Measurements from ENCODE around the gene BRD9. TPM values are rescaled to one million over a fixed set of nuclear protein-coding genes. Genes with fewer than 3 reads are reported as not detected.
"Not testable (repeated sequence)": the region's sequence is repeated elsewhere in the genome, so short reads cannot be mapped to it uniquely, and the experiment has no call there.

Gene BRD9
- total RNA-seq, 1 experiment from 2014 or later, result 43.1 TPM

DNA sequence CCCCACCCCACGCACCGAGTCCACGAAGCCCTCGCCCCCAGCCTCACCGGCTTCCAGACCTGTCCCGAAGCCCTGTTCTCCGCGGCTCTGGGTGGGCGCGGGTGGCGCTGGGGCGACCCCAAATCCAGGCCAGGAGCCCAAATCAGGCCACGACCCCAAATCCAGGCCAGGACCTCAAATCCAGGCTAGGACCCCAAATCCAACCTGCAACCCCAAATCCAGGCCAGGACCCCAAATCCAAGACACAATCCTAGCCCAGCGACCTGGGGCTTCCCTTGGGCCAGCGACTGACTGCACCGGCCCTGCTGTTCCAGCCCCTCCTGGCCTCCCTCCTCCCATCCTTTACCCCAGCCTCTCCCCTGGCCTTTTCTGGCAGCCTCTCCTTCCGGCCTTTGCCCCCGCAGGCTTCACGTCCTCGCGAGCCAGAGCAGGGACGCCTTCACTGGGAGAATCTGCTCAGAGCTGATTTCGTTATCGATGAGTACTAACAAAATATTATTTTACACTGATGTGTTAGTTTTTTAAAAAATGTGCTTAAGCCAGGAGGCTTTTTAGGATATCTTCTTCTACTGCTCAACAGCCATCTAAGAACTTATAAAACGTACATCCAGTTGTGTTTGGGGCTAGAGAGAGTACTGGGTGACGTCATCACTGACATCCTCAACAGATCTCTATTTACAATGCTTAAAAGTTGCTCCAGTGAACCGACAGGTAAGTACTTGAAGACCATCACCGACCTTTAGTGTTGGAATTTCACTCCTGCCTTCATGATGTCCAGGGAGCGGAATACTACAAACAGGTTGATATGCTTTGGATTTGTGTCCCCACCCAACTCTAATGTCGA, 34.8 kb upstream of the BRD9 start:
- in situ Hi-C loops (cut with HindIII; ENCODE audit: low pct_unique_long_range_greater_than_20kb, low sequenced_read_pairs), result loop anchor here (25.0 kb wide), 1 partner anchor 235 kb away; no protein-coding TSS in a partner anchor
- DNase-seq (ENCODE audit: low read depth, low spot score), result no peak

DNA sequence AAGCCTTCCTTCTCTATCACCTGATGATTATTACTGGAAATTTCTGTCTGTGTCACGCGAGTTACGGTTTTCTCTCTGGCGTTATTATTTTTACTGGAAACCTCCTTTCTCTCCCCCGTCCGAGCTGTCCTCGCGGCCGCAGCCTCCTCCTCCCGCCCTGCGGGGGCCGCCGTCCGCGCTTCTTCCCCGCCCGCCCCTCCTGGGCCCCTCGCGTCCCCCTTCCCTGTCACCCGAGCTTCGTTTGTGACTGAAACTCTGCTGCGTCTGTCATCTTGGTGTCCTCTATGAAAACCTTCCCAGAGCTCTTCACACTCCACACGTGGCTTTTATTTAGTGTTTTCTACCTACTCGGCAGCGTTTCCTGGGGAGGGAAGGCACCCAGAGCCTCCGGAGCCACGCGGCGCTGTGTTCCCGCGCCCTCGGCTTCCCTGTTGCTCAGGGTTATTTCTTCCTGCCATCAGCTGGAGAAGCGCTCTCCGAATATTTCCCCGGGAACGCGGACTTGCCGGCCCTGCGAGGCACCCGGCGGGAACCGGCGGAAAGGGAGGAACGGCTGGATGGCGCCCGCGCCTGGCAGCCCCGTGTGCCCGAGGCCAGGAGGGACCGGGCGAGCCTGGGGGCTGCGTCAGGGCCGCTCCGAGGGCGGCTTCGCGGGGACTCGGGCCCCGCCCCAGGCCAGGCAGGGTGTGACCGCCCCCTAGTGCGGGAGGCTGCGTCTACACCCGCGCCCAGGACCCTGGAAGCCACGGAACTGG, 34.0 kb upstream of the BRD9 start:
- DNase-seq (ENCODE audit: low read depth, low spot score), result no peak
- in situ Hi-C loops (cut with HindIII; ENCODE audit: low pct_unique_long_range_greater_than_20kb, low sequenced_read_pairs), result loop anchor here (25.0 kb wide), 1 partner anchor 236 kb away; no protein-coding TSS in a partner anchor

DNA sequence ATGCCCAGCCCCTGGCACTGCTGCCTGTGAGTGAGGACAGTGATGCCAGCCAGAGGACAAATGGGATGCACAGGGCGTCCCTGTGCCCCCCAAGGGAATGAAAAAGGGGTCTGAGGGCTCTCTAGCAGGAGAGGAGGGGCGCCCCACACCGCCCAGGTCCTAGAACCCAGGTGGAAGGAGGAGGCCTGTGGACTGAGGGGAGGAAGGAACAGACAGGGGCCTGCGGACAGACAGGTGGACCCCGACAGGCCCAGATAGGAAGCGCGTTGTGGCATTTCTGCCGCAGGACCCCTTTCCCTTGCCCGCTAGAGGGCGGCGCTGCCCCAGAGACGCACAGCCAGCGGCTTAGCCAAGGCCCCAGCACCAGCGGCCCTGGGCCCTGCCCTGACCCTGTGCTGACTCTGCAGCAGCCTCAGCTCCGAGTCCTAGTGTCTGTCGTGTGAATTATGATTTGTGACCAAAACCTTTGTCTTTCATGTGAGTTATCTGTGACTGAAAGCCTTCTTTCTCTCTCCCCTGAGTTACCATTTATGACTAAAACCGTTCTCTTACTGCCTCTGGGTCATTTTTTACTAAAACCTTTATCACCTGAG, 30.8 kb upstream of the BRD9 start:
- in situ Hi-C loops (cut with HindIII; ENCODE audit: low pct_unique_long_range_greater_than_20kb, low sequenced_read_pairs), result no loop called here
- DNase-seq (ENCODE audit: low read depth, low spot score), result peak; percentile 92

DNA sequence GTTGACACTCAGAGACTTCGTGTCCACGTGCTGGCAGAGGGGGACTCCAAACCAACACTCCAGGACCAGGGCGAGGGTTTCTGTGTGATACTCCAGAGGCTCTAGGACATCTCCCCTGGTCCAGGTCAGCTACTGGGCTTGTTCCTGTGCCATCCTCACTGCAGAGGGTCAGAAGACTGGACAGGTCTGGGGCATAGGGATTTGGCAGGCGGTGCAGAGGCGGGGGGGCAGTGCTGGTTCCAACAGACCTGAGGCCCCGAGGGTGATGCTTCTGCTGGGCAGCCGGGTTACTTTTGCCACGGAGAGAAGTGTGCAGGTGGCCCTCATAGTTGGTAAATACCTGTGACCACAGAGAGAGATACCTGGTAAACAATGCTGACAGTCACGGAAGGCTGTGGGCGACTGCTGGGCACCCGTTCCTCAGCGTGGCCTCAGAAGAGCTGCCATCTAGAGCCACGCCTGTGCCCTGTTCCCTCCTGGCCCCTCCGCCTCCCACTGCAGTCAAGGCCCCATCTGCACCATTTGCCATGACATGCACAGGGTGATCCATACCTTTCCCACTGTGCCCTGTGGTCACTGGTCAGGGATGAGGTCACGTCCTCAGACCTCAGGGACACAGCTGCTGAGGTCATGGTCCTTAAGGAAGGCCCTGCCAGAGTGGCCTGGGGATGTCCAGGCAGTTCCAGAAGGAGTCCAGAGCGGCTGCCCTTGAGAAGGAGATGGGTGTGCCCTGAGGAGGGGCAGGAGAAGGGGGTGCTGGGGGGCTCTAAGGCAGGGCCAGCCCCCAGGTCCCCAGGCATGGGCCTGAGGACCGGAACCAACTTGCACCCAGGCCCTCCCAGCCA, 30.1 kb upstream of the BRD9 start:
- in situ Hi-C loops (cut with HindIII; ENCODE audit: low pct_unique_long_range_greater_than_20kb, low sequenced_read_pairs), result no loop called here
- DNase-seq (ENCODE audit: low read depth, low spot score), result no peak

DNA sequence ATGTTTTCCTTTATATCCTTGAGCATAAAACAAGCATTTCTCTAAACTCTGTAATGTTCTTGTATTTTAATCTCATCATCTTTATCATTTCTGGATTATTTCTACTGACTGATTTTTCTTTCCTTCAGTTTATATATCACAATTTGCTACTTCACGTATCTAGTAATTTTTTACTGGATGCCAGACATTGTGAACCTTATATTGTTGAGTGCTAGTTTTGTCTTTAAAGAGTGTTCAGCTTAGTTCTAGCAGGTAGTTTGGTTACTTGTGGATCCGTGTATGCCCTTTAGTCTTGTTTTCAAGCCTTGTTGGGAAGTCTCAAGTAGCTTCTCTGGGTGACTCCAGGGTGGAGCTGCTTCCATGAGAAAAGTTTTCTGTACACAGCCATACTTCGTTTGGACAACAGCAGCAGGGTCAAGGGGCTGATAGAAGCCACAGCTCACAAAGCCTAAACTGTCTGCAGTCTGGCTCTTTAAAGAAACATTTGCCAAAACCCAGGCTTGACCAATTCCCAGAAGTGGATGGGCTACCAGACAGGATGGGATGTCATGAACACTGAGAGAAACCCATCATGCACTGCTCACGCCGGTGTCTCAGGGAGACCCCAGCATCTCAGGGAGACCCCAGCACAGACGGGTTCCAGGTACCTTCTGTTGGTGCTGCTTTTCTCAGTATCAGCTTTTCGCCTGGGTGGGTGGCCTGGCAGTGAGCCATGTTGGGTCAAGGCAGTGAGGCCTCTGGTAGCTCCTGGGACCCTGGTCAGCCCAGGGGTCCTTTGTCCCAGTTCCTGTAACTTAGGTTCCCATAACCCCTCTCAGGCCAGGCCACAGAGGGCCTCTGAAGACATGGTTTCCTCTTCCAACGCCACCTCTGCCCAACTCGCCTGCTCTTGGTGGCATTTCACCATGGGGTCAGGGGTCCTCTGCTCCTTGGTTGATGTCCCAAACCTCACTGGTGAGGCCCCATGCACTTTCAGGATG, 29.1 kb upstream of the BRD9 start:
- in situ Hi-C loops (cut with HindIII; ENCODE audit: low pct_unique_long_range_greater_than_20kb, low sequenced_read_pairs), result no loop called here
- DNase-seq (ENCODE audit: low read depth, low spot score), result no peak

DNA sequence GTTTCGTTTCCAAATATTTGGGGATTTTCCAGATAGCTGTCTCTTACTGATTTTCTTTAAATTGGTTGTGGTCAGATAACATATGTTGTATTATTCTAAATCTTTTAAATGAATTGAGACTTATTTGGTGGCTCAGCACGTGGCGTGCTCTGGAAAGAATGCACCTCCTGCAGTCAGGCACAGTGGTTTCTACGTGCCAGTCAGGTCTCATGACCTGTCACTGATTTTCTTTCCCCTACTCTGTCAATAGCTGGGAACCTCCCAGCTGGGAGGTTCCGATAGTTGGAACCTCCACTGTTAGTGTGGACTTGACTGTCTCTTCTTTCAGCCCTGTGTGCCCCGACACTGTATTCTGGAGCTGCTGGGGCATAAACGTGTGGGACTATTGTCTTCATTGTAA, 27.7 kb upstream of the BRD9 start:
- peak; percentile 50 for DNase-seq (ENCODE audit: low read depth, low spot score)
- in situ Hi-C loops (cut with HindIII; ENCODE audit: low pct_unique_long_range_greater_than_20kb, low sequenced_read_pairs), result no loop called here

DNA sequence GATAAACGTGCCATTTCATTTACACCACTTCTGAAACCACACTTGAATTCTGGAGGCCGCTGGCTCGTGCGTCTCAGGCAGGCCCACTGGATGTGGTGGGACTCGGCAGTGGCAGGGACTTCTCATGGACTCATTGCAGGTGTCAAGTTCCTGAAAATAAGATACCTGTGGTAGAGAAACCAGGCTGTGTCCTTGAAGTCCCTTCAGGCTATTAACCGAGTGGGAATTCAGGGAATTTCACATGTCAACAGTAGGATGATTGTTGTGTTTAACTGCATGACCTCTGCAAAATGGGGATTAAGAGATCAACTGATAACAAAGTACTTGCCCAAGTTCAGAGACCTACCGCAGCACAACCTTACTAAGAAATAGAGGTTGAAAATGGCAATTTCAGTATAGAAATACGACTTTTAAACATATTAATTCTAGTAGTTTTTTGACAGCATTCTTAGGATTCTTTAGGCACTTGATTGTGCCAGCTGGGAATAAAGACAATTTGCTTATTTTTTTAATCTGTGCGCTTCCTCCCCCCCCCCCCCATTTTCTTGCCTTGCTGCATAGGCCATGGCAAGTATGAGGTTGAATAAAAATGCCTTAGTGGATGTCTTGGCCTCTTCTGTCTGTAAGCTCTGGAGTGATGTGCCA, 26.9 kb upstream of the BRD9 start:
- DNase-seq (ENCODE audit: low read depth, low spot score), result peak; percentile 91
- in situ Hi-C loops (cut with HindIII; ENCODE audit: low pct_unique_long_range_greater_than_20kb, low sequenced_read_pairs), result no loop called here

DNA sequence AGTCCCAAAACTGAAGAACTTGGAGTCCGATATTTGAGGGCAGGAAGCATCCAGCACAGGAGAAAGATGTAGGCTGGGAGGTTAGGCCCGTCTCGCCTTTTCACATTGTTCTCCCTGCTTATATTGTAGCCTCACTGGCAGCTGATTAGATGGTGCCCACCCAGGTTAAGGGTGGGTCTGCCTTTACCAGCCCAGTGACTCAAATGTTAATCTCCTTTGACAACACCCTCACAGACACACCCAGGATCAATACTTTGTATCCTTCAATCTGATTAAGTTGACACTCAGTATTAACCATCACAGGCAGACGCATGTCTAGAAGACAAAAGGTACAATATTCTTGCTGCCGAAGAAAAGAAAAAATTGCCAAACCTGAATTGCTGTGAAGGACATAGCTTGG, 26.1 kb upstream of the BRD9 start:
- in situ Hi-C loops (cut with HindIII; ENCODE audit: low pct_unique_long_range_greater_than_20kb, low sequenced_read_pairs); DNase-seq (ENCODE audit: low read depth, low spot score): not testable (repeated sequence)

DNA sequence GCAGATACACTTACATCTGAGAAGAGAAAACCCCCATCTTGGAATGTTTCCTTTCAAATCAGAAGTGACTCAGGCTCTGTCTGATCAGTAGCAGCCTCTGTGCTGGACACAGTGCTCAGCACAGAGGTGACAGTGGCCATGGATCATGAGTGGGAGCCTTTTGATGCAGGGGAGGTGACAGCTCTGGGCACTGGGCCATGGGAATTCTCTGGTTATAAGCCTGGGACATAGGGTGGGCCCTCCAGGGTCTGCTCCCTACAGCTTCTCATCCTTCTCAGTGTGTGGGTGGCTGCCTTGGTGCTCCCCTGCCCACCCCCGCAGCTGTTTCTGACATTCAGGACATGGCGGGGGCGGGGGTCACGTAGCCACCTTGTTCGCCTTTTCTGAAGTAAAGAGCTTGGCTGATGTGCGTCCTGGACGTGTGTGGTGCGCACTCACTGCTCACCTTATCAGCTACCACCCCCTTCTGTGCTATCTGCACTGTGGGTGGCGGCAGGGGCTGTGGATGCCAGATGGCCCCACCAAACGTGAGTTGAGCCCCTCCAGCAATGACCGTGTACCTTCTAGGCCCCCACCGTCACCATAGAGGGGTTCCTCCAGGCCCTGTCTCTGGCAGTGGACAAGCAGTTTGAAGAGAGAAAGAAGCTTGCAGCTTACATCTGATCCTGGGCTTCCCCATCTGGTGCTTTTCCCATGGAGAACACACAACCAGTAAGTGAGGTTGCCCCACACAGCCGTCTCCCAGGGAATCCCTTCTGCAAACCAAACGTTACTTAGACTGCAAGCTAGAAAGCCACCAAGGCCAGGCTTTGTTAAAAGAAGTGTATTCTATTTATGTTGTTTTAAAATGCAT, 24.1 kb upstream of the BRD9 start:
- in situ Hi-C loops (cut with HindIII; ENCODE audit: low pct_unique_long_range_greater_than_20kb, low sequenced_read_pairs), result no loop called here

DNA sequence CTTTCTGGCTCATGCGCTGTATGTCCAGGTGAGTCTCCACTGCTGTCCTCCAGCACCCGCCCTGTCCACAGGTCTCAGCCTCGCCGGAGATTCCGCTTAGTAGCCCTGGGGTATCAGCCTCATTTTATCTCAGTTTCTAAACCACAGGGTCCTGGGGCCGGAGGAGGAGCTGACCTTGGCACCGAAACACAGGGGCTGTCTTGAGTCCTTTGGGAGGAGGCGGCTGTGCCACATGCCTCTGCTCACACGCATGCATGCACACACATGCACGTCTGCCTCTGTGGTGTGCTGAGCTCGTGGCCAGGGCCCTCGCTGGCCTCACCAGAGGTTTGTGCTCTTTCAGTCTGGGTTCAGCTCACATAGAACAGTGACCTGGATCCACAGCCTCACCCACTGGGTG, 23.3 kb upstream of the BRD9 start:
- in situ Hi-C loops (cut with HindIII; ENCODE audit: low pct_unique_long_range_greater_than_20kb, low sequenced_read_pairs), result no loop called here
- no peak for DNase-seq (ENCODE audit: low read depth, low spot score)

More for the DNA sequence above, 24.1 kb upstream of the BRD9 start:
- no peak for DNase-seq (ENCODE audit: low read depth, low spot score)

DNA sequence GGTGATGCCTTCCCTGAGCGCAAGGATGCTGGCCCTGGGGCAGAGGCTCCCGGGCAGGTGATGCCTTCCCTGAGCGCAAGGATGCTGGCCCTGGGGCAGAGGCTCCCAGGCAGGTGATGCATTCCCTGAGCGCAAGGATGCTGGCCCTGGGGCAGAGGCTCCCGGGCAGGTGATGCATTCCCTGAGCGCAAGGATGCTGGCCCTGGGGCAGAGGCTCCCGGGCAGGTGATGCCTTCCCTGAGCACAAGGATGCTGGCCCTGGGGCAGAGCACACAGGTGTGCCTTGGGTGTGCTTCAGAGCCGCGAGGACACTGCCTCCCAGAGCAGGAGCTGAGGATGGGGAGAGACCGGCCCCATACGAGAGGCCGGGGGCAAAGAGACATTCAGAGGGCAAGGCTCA, 22.7 kb upstream of the BRD9 start:
- DNase-seq (ENCODE audit: low read depth, low spot score); in situ Hi-C loops (cut with HindIII; ENCODE audit: low pct_unique_long_range_greater_than_20kb, low sequenced_read_pairs): not testable (repeated sequence)

DNA sequence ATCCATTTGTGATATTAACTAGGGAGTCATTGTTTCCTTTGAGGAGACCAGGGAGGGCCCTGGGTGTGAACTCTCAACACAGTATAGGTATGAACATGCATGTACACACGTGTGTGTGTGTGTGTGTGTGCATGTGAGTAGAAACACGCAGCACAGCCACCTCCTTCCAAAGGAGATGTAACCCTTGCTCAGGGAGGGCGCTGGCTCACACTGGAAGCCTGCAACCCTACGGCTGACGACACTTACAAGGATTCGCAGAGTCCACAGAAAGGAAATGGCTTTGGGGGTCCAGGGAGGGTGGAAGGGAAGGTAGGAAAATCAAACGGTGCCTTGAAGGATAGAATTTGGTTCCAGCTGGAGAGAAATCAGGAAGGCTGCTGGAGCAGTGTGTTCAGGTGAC, 22.0 kb upstream of the BRD9 start:
- in situ Hi-C loops (cut with HindIII; ENCODE audit: low pct_unique_long_range_greater_than_20kb, low sequenced_read_pairs), result no loop called here
- no peak for DNase-seq (ENCODE audit: low read depth, low spot score)

DNA sequence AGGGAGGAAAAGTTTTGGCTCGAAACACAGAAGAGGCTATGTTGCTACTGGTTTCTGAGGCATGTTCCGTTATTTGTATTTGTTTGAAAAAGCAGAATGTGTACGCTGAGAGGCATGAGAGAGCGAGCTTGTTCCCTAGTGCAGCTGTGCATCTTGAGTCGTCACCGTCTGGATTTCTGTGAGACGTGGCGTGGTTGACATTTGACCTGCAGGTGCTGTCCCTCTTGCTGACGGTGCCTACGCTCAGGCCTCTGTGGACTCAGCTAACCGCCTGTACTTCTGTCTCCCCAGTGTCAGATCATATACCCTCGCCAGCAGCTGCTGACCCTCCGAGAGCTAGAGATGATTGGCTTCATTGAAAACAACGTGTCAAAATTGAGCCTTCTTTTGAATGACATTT, 21.6 kb upstream of the BRD9 start:
- in situ Hi-C loops (cut with HindIII; ENCODE audit: low pct_unique_long_range_greater_than_20kb, low sequenced_read_pairs), result no loop called here
- DNase-seq (ENCODE audit: low read depth, low spot score), result no peak

DNA sequence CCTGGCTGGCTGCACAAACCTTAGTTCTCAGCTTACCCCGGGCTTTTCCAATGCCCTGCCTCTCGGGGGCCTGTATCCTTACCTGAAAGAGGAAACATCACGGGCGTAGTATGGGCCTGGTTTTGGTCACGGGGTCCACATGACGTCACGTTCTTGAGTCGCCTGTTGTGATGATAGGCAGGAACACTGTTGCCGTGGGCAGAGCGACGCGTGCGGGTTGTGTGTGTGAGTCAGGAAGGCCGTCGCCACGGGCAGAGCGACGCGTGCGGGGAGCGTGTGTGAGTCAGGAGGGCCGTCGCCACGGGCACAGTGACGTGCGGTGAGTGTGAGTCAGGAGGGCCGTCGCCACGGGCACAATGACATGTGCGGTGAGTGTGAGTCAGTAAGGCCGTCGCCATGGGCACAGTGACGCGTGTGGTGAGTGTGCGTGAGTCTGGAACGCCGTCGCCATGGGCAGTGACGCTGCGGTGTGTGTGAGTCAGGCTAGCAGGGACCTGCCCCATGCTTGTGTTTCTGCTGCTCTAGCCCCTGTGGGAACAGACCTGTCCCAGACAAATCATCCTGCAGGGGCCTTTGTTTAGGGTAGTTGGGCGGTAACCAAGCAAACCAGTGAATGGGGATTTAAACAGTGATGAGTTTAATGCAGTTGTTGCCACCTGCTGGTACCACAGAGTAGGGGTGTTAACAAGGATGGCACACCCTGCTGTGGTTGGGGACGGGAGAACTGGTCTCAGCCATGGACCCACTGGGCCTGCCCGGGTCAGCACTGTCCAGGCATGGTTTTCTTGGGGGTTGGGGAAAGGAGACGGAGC, 19.9 kb upstream of the BRD9 start:
- DNase-seq (ENCODE audit: low read depth, low spot score), result peak; percentile 90
- in situ Hi-C loops (cut with HindIII; ENCODE audit: low pct_unique_long_range_greater_than_20kb, low sequenced_read_pairs), result no loop called here

DNA sequence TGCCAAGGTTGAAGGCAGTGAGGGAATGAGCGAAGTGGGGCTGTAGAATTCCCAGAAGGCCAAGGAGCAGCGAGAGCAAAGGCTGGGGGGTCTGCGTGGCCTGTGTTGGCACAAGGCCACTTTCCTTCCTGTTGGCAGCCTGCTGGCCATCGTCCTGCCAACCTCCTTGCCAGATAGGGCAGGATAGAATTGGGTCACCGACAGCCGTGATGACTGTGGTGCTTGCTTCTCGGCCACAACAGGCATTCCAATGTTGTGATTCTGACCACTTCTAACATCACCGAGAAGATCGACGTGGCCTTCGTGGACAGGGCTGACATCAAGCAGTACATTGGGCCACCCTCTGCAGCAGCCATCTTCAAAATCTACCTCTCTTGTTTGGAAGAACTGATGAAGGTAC, 19.0 kb upstream of the BRD9 start:
- DNase-seq (ENCODE audit: low read depth, low spot score), result no peak
- in situ Hi-C loops (cut with HindIII; ENCODE audit: low pct_unique_long_range_greater_than_20kb, low sequenced_read_pairs), result no loop called here

All from SK-MEL-5 (cell line).